Activated T-cell treated with anti-CD3 and anti-CD28 coated beads, Interleukin-2, amount 50 U/mL, for 1 hour (primary cell): Measurements from ENCODE around the gene FBXO24.
"Not testable (repeated sequence)": the region's sequence is repeated elsewhere in the genome, so short reads cannot be mapped to it uniquely, and the experiment has no call there.

Experiments
- DNase-seq: peaks from one replicate; pipeline ENCODE4 v3.0.0-alpha.2; 2020

FBXO24 gene

GRCh38 chr7:100561491-100562194, 24.5 kb upstream of the FBXO24 start:
- no peak for DNase-seq

GRCh38 chr7:100562195-100563099, 23.7 kb upstream of the FBXO24 start:
- no peak for DNase-seq

GRCh38 chr7:100563100-100563564, 23.0 kb upstream of the FBXO24 start:
- DNase-seq: no peak

- peak; percentile 87 for DNase-seq
Observed at GRCh38 chr7:100563809-100564400, 22.2 kb upstream of the FBXO24 start.

GRCh38 chr7:100564405-100564804, 21.7 kb upstream of the FBXO24 start:
- DNase-seq: not testable (repeated sequence)

- DNase-seq: no peak
Observed at GRCh38 chr7:100565133-100565571, 21.0 kb upstream of the FBXO24 start.

GRCh38 chr7:100566018-100566531, 20.1 kb upstream of the FBXO24 start:
- DNase-seq: no peak

GRCh38 chr7:100567031-100567730, 18.9 kb upstream of the FBXO24 start:
- no peak for DNase-seq

- no peak for DNase-seq
Observed at GRCh38 chr7:100567751-100568175, 18.4 kb upstream of the FBXO24 start.

GRCh38 chr7:100568176-100568895, 17.8 kb upstream of the FBXO24 start:
- no peak for DNase-seq

GRCh38 chr7:100568896-100569844, 17.0 kb upstream of the FBXO24 start:
- peak; percentile 52 for DNase-seq

GRCh38 chr7:100570954-100571828, 14.9 kb upstream of the FBXO24 start:
- no peak for DNase-seq

GRCh38 chr7:100571829-100572116, 14.4 kb upstream of the FBXO24 start:
- DNase-seq: no peak

- no peak for DNase-seq
Observed at GRCh38 chr7:100572281-100572948, 13.7 kb upstream of the FBXO24 start.

GRCh38 chr7:100572949-100573675, 13.0 kb upstream of the FBXO24 start:
- DNase-seq: no peak

- no peak for DNase-seq
Observed at GRCh38 chr7:100573691-100574361, 12.3 kb upstream of the FBXO24 start, which contains the start of gene SAP25. TSS of gene SAP25 (minus strand) at chr7:100573900. CDS start at chr7:100573742, 158 bp downstream.

GRCh38 chr7:100574362-100575205, 11.5 kb upstream of the FBXO24 start:
- DNase-seq: no peak
